HG02642 (cell line): ENCODE data around the gene BMF.
A peak's percentile ranks its signal among the peaks of the same experiment; 100 is the strongest.

ENCODE experiments used
- ATAC-seq: cut with Tn5 transposase; IDR thresholded peaks from one replicate; pipeline ENCODE4 v1.9.1; 2021; ENCODE audit warnings: mild to moderate bottlenecking; ENCODE audit not compliant: unreplicated experiment, poor library complexity

Gene BMF

GRCh38 chr15:40069178-40070165 is 39.2 kb downstream of the BMF start:
- ATAC-seq: peak; percentile 59

- ATAC-seq: no peak
Measured at GRCh38 chr15:40067921-40068624, 40.6 kb downstream of the BMF start.

- no peak for ATAC-seq
Measured at GRCh38 chr15:40066589-40066988, 42.1 kb downstream of the BMF start.

- ATAC-seq: no peak
Measured at GRCh38 chr15:40065166-40065565, 43.5 kb downstream of the BMF start.

GRCh38 chr15:40064231-40064894 is 44.3 kb downstream of the BMF start:
- peak; percentile 59 for ATAC-seq

- no peak for ATAC-seq
Measured at GRCh38 chr15:40063563-40064011, 45.1 kb downstream of the BMF start.

GRCh38 chr15:40062816-40063562 is 45.7 kb downstream of the BMF start:
- ATAC-seq: no peak

- ATAC-seq: peak; percentile 55
Measured at GRCh38 chr15:40061212-40061901, 47.3 kb downstream of the BMF start.

GRCh38 chr15:40060236-40060961 is 48.3 kb downstream of the BMF start:
- no peak for ATAC-seq

GRCh38 chr15:40059821-40060220 is 48.9 kb downstream of the BMF start:
- ATAC-seq: no peak

GRCh38 chr15:40058476-40059140 is 50.1 kb downstream of the BMF start:
- ATAC-seq: no peak

- no peak for ATAC-seq
Measured at GRCh38 chr15:40055576-40056293, 52.9 kb downstream of the BMF start.

- peak; percentile 81 for ATAC-seq
Measured at GRCh38 chr15:40054855-40055575, 53.7 kb downstream of the BMF start.

- ATAC-seq: peak; percentile 56
Measured at GRCh38 chr15:40054605-40054854, 54.1 kb downstream of the BMF start.

- peak; percentile 33 for ATAC-seq
Measured at GRCh38 chr15:40053831-40054604, 54.7 kb downstream of the BMF start.

GRCh38 chr15:40053079-40053830 is 55.4 kb downstream of the BMF start:
- ATAC-seq: no peak
